ENCODE measurements around the gene ANGPT4.
"Not testable (repeated sequence)": the region's sequence is repeated elsewhere in the genome, so short reads cannot be mapped to it uniquely, and the experiment has no call there.

Gene ANGPT4

GRCh38 chr20:906001-906520 lies 10.1 kb downstream of the ANGPT4 start:
- DNase-seq (ENCODE audit: low read depth) = no peak

- no peak for DNase-seq (ENCODE audit: low read depth)
Measured at GRCh38 chr20:905396-905961, 10.7 kb downstream of the ANGPT4 start.

GRCh38 chr20:904039-904545 lies 12.0 kb downstream of the ANGPT4 start:
- no peak for DNase-seq (ENCODE audit: low read depth)

GRCh38 chr20:897436-897835 lies 18.7 kb downstream of the ANGPT4 start:
- DNase-seq (ENCODE audit: low read depth) = not testable (repeated sequence)

- no peak for DNase-seq (ENCODE audit: low read depth)
Measured at GRCh38 chr20:896501-897025, 19.6 kb downstream of the ANGPT4 start.

GRCh38 chr20:892371-892770 lies 23.8 kb downstream of the ANGPT4 start:
- not testable (repeated sequence) for DNase-seq (ENCODE audit: low read depth)

GRCh38 chr20:891706-892080 lies 24.4 kb downstream of the ANGPT4 start:
- no peak for DNase-seq (ENCODE audit: low read depth)

- DNase-seq (ENCODE audit: low read depth) = no peak
Measured at GRCh38 chr20:891058-891705, 25.0 kb downstream of the ANGPT4 start.

GRCh38 chr20:890666-891057 lies 25.5 kb downstream of the ANGPT4 start:
- DNase-seq (ENCODE audit: low read depth) = no peak

GRCh38 chr20:889932-890463 lies 26.1 kb downstream of the ANGPT4 start:
- DNase-seq (ENCODE audit: low read depth) = no peak

- DNase-seq (ENCODE audit: low read depth) = no peak
Measured at GRCh38 chr20:889106-889505, 27.0 kb downstream of the ANGPT4 start.

GRCh38 chr20:888057-888456 lies 28.1 kb downstream of the ANGPT4 start:
- no peak for DNase-seq (ENCODE audit: low read depth)

GRCh38 chr20:887137-887536 lies 29.0 kb downstream of the ANGPT4 start:
- DNase-seq (ENCODE audit: low read depth) = no peak

- DNase-seq (ENCODE audit: low read depth) = no peak
Measured at GRCh38 chr20:884983-885952, 30.9 kb downstream of the ANGPT4 start.

GRCh38 chr20:881783-882144 lies 34.4 kb downstream of the ANGPT4 start:
- no peak for DNase-seq (ENCODE audit: low read depth)

GRCh38 chr20:881051-881782 lies 34.9 kb downstream of the ANGPT4 start:
- no peak for DNase-seq (ENCODE audit: low read depth)

GRCh38 chr20:879626-880025 lies 36.5 kb downstream of the ANGPT4 start:
- no peak for DNase-seq (ENCODE audit: low read depth)

- DNase-seq (ENCODE audit: low read depth) = no peak
Measured at GRCh38 chr20:878511-879307, 37.4 kb downstream of the ANGPT4 start.

GRCh38 chr20:877814-878213 lies 38.3 kb downstream of the ANGPT4 start:
- no peak for DNase-seq (ENCODE audit: low read depth)

GRCh38 chr20:875115-875514 lies 41.0 kb downstream of the ANGPT4 start:
- DNase-seq (ENCODE audit: low read depth) = no peak

Data from stimulated activated CD8-positive, alpha-beta memory T cell treated with anti-CD3 and anti-CD28 coated beads, Interleukin-15, amount 100 ng/mL, for 1 hour (primary cell).